ENCODE data around the gene H6PD.

H6PD gene

DNA sequence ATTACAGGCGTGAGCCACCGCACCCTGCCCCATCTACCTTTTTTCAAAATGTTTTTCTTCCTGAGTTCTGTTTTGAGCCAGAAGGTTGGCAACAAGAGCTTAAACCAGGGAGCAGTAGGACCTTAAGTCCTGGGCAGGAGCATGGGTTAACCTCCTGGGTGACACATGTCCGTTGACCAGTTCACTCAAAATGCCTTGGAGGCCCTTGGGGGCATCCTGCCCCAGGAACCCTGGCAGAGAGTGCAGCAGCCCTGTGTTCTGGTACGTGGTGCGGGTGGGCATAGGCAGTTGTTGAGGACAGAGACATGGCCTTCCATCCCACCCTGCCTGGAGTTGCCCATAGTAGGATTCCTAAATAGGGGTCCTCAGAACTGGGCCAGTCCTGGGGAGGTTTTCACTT lies 11.6 kb downstream of the H6PD start:
- Histone ChIP-seq H3K27me3 (ENCODE audit: insufficient read depth, poor library complexity, severe bottlenecking) (no peaks in the 10 kb centered on the region), H3K4me3 (replicated peaks; ENCODE audit: insufficient read depth, low read length) (no peak overlapping the region), H3K27ac (replicated peaks) (no peak overlapping the region)
- DNase-seq (ENCODE audit: low read depth in 1 of 2, low spot score in 1 of 2), result no peak
- no peak for TF ChIP-seq GABPA (IDR thresholded peaks at IDR 0.05; ENCODE audit: low read depth)
- TF ChIP-seq SPI1 (IDR thresholded peaks at IDR 0.05; ENCODE audit: borderline replicate concordance, low read depth), result no peak
- TF ChIP-seq, protein P1, sequence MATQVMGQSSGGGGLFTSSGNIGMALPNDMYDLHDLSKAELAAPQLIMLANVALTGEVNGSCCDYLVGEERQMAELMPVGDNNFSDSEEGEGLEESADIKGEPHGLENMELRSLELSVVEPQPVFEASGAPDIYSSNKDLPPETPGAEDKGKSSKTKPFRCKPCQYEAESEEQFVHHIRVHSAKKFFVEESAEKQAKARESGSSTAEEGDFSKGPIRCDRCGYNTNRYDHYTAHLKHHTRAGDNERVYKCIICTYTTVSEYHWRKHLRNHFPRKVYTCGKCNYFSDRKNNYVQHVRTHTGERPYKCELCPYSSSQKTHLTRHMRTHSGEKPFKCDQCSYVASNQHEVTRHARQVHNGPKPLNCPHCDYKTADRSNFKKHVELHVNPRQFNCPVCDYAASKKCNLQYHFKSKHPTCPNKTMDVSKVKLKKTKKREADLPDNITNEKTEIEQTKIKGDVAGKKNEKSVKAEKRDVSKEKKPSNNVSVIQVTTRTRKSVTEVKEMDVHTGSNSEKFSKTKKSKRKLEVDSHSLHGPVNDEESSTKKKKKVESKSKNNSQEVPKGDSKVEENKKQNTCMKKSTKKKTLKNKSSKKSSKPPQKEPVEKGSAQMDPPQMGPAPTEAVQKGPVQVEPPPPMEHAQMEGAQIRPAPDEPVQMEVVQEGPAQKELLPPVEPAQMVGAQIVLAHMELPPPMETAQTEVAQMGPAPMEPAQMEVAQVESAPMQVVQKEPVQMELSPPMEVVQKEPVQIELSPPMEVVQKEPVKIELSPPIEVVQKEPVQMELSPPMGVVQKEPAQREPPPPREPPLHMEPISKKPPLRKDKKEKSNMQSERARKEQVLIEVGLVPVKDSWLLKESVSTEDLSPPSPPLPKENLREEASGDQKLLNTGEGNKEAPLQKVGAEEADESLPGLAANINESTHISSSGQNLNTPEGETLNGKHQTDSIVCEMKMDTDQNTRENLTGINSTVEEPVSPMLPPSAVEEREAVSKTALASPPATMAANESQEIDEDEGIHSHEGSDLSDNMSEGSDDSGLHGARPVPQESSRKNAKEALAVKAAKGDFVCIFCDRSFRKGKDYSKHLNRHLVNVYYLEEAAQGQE (IDR thresholded peaks at IDR 0.05; ENCODE audit: insufficient replicate concordance, low read depth), result no peak
- no peak for TF ChIP-seq POLR2AphosphoS5 (IDR thresholded peaks at IDR 0.05; ENCODE audit: low read depth)
- TF ChIP-seq, protein P2, sequence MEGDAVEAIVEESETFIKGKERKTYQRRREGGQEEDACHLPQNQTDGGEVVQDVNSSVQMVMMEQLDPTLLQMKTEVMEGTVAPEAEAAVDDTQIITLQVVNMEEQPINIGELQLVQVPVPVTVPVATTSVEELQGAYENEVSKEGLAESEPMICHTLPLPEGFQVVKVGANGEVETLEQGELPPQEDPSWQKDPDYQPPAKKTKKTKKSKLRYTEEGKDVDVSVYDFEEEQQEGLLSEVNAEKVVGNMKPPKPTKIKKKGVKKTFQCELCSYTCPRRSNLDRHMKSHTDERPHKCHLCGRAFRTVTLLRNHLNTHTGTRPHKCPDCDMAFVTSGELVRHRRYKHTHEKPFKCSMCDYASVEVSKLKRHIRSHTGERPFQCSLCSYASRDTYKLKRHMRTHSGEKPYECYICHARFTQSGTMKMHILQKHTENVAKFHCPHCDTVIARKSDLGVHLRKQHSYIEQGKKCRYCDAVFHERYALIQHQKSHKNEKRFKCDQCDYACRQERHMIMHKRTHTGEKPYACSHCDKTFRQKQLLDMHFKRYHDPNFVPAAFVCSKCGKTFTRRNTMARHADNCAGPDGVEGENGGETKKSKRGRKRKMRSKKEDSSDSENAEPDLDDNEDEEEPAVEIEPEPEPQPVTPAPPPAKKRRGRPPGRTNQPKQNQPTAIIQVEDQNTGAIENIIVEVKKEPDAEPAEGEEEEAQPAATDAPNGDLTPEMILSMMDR (IDR thresholded peaks at IDR 0.05; ENCODE audit: insufficient read depth, low read length), result no peak

DNA sequence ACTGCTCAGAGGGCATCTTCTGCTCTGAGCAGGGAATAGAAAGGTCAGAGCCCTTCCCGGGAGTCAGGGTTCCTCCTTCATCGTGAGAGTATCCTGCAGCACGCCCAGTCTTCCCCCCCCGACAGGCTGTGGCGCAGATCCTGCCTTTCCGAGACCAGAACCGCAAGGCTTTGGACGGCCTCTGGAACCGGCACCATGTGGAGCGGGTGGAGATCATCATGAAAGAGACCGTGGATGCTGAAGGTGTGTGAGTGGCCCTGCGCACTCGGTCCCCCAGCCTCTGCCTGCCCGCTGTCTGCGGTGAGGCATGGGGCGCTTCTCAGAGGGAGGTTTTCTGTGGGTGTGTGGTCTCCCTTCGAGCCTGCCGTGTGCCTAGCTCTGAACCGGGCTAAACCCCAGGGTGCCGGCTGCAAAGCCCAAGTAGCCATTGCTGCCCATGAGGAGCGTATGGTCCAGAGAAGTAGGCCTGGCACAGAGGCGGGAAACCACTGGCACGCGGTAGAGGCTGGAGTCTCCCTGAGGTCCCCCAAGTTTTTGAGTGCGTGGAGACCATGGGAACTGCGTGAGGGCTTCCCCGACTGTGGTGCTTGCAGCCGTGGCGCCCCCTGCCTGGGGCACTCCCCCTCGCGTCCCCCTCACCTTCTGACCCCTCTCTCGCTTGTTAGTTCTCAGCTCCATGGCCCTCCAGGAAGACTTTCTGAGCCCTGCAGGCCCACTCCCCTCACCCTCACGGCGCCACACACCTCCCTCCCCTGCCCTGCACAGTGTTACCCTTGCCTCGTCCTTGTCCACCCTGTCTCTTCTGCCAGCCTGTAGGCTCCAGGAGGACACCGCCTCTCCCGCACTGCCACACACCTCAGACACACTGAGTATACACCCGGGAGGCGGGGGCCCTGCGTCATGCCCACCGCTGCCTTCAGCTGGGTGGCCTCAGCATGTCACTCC lies 12.5 kb downstream of the H6PD start:
- DNase-seq (ENCODE audit: low read depth in 1 of 2, low spot score in 1 of 2), result no peak
- Histone ChIP-seq H3K27me3 (ENCODE audit: insufficient read depth, poor library complexity, severe bottlenecking) (no peaks in the 10 kb centered on the region), H3K27ac (replicated peaks) (no peak overlapping the region), H3K4me3 (replicated peaks; ENCODE audit: insufficient read depth, low read length) (no peak overlapping the region)
- no peak for TF ChIP-seq SPI1 (IDR thresholded peaks at IDR 0.05; ENCODE audit: borderline replicate concordance, low read depth)
- TF ChIP-seq, protein P1 (IDR thresholded peaks at IDR 0.05; ENCODE audit: insufficient replicate concordance, low read depth), result no peak
- no peak for TF ChIP-seq POLR2AphosphoS5 (IDR thresholded peaks at IDR 0.05; ENCODE audit: low read depth)
- TF ChIP-seq, protein P2 (IDR thresholded peaks at IDR 0.05; ENCODE audit: insufficient read depth, low read length), result no peak
- TF ChIP-seq GABPA (IDR thresholded peaks at IDR 0.05; ENCODE audit: low read depth), result no peak

DNA sequence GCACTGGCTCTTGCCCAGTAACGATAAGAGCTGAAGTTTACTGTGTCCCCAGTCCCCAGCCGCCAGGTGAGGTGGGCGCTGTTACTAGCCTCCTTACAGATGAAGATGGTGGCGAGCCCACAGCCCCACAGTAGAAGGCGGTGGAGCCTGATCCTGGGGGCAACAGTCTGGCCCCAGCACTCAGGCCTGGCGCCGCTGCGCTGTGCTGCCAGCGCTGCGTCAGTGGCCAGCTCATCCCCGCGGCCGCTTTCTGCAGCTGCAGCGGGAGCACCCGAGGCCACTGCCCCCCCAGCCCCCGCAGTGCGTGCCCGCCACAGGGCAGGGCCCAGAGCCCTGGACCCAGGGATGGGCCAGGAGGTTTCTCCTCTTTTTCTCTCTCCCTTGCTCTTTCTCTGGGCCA lies 13.3 kb downstream of the H6PD start:
- H3K27ac ChIP-seq (replicated peaks), result no peak overlapping the region
- no peak overlapping the region for H3K4me3 ChIP-seq (replicated peaks; ENCODE audit: insufficient read depth, low read length)
- TF ChIP-seq, protein P2 (IDR thresholded peaks at IDR 0.05; ENCODE audit: insufficient read depth, low read length), result no peak
- TF ChIP-seq, protein P1 (IDR thresholded peaks at IDR 0.05; ENCODE audit: insufficient replicate concordance, low read depth), result no peak
- no peak for TF ChIP-seq POLR2AphosphoS5 (IDR thresholded peaks at IDR 0.05; ENCODE audit: low read depth)
- no peak for TF ChIP-seq GABPA (IDR thresholded peaks at IDR 0.05; ENCODE audit: low read depth)
- TF ChIP-seq SPI1 (IDR thresholded peaks at IDR 0.05; ENCODE audit: borderline replicate concordance, low read depth), result no peak
- no peaks in the 10 kb centered on the region for H3K27me3 ChIP-seq (ENCODE audit: insufficient read depth, poor library complexity, severe bottlenecking)
- no peak for DNase-seq (ENCODE audit: low read depth in 1 of 2, low spot score in 1 of 2)
